Retinal pigment epithelial cell (primary cell): ENCODE measurements around the gene TEAD3.

Source experiments
- DNase-seq: peaks from one replicate; pipeline ENCODE4 v3.0.0-alpha.2; 2010; ENCODE audit warnings: low read depth
- H3K4me3 ChIP-seq: 2 replicates; pipeline ENCODE4 v1.5.1; 2011; ENCODE audit warnings: mild to moderate bottlenecking, low read length, control low read depth, moderate library complexity
- TF ChIP-seq, protein P1 (sequence below): conservative IDR thresholded peaks from 2 replicates; pipeline ENCODE4 v1.5.1; 2011; ENCODE audit warnings: low read depth, low read length, control low read depth, inconsistent platforms

Gene TEAD3

DNA sequence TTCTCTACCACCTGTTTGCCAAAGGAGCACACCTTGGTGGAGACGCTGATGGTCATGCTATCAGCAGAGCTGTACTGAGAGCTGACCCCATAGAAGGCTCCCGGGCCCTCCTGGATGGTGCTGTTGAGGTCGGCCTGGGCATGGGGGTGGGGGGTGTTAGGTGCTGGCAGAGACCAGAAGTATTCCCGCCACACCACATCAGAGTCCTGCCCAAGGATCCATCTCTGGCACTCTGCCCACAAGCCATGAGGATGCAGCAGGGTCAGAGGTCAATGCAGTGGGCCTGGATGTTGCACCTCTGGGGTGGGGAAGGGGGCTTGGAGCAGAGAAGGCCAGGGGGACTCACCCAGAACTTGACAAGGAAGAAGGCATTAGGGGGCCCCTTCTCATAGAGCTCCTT lies 21.3 kb downstream of the TEAD3 start:
- no peak overlapping the region for H3K4me3 ChIP-seq
- DNase-seq: no peak
- TF ChIP-seq, protein P1, sequence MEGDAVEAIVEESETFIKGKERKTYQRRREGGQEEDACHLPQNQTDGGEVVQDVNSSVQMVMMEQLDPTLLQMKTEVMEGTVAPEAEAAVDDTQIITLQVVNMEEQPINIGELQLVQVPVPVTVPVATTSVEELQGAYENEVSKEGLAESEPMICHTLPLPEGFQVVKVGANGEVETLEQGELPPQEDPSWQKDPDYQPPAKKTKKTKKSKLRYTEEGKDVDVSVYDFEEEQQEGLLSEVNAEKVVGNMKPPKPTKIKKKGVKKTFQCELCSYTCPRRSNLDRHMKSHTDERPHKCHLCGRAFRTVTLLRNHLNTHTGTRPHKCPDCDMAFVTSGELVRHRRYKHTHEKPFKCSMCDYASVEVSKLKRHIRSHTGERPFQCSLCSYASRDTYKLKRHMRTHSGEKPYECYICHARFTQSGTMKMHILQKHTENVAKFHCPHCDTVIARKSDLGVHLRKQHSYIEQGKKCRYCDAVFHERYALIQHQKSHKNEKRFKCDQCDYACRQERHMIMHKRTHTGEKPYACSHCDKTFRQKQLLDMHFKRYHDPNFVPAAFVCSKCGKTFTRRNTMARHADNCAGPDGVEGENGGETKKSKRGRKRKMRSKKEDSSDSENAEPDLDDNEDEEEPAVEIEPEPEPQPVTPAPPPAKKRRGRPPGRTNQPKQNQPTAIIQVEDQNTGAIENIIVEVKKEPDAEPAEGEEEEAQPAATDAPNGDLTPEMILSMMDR: no peak

DNA sequence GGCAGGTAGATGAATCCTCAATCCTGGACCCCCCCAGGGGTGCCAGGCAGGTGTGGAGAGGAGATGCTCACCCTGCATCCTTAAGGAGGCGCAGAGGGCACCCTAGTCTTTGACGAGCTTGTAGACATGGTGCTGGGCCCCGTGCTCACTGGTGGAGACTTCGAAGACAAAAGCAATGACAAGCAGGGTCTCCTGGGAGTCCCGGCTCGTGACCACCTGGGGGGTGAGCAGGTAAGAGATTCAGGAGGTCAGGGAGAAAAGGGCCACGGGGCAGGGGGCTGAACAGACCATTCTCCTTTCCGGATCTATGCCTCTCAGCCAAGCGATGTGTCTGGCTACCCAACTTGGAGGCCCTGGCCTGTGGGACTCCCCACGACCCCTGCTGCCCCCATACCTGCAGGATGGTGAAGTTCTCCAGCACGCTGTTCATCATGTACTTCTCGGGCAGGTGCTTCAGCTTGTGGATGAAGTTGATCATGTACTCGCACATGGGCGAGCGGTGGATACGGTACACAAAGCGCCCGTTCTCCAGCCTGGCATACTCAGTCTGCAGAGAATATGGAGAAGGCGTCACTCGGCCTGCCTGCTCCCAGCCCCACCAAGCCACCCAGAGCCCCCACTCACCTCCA lies 21.8 kb downstream of the TEAD3 start:
- no peak overlapping the region for H3K4me3 ChIP-seq
- TF ChIP-seq, protein P1: no peak
- DNase-seq: no peak

DNA sequence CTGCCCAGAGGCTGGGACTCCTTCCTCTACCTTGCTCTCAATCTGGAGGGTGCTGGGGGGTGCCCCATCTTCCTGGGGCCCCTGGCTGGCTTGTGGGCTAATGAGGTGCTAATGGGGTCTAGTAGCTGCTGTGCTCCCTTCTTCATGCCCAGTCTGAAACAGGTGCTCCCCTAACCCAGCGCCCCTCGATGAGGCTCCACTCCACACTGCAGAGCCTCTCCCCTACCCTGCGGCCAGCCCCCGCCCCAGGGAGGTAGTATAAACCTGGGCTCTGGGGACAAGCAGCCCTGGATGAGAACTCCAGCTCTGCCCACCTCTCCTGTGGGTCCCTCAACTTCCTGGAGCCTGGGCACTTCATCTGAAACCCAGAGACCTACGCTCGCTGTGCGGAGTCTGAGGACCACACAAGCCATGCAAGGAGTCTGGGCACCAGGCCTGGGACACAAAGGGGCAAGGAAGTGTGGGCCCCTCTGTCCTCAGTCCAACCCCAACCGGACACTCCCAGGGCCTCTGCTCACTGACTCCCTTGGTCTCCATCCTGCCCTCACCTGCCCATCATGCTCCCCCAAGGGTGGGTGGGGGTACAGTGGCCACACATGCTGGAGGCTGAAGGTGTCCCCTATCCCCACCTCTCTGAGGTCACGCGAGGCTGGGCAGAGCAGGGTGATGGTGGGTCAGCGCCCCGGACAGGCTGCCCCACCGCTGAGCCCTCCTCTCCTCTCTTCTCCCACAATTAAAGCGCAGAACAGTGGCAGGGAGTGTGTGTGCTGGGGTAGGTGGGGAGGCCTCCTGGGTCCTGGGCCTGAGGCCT lies 22.5 kb downstream of the TEAD3 start:
- no peak overlapping the region for H3K4me3 ChIP-seq

DNA sequence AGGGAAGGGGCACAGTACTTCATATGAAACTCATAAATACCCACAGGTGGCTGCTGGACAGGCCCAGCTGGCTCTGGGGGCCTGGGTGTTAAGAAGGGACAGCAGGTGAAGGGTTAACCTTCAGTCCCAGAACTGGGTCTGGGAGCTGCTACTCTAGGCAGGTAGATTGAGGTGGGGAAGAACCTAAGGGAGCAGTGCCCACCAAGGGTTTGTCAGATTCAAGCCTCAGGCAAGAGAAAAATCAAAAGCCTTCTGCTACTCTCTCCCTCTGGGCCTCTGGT lies 23.1 kb downstream of the TEAD3 start:
- no peak for DNase-seq
- TF ChIP-seq, protein P1: no peak
- no peak overlapping the region for H3K4me3 ChIP-seq

More for the DNA sequence above, 22.5 kb downstream of the TEAD3 start:
- no peak for DNase-seq
- TF ChIP-seq, protein P1: no peak

DNA sequence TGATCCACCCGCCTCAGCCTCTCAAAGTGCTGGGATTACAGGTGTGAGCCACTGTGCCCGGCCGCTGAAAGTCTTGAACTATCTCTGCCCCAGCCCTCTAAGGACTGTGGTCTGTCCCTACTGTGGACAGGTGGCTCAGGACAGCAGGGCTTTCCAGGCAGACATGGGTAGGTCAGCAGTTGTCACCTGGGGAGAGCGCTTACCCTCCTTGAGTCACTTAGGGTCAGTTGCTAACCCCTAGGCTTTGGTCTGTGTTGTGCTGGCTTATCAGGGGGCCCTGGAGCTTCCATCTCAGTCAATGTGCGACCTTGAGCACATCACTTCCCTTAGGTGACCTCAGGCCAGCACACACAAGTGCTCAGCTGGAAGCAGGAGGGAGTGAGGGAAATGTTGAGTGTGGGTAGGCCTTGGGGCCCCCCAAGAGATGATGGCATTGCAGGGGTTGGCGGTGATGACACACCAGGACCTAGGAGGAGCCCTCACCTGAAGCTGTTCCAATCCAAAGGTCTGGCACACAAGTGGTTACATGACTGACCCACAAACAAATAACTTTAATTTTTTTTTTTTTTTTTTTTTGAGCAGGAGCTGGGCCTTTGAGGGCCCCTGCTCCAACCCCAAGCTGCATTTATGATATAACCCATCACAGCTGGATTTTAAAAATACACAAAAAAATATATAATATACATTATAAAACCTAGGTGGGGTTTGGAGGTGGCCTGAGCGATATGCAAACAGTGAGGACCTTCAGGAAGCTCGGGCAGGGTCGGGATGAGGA lies 23.6 kb downstream of the TEAD3 start:
- TF ChIP-seq, protein P1: no peak
- no peak overlapping the region for H3K4me3 ChIP-seq
- no peak for DNase-seq

DNA sequence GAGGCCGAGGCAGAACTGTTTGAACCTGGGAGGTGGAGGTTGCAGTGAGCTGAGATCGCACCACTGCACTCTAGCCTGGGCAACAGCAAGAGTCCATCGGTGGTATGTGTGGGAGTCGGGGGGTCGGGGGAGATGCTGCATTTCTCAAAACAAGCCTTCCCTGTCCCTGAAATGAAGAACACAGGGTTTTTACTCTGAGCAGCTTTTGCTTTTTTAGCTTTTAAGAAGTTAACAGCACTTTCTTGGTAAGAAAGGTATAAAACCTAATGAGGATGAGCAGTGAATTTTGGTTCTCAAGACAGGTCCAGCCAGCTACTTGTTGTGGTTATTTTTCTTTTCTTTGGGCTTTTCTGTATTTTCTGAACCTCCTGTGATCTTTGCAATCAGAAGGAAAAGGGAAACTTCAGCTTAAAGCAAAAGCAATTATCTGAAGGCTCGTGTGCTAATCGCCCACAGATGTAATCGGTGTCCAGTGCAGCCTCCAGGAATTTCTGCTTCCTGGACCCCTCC lies 25.0 kb downstream of the TEAD3 start:
- TF ChIP-seq, protein P1: no peak
- no peak for DNase-seq
- H3K4me3 ChIP-seq: no peak overlapping the region
